ENCODE data around the gene FGFRL1. TPM values are rescaled to one million over a fixed set of nuclear protein-coding genes. Genes with fewer than 3 reads are reported as not detected.

The FGFRL1 gene
- total RNA-seq, 2 donors from 2014 or later, result 38.7 to 50.4 TPM

- peak; percentile 9 for ATAC-seq
- Histone ChIP-seq H3K36me3 (replicated peaks in 1 of 2; ENCODE audit: insufficient read depth in 1 of 2, low read depth in 2 of 2) (no peaks in the 10 kb centered on the region), H3K4me1 (peaks cover 26% of the 10 kb centered on the region), H3K9me3 (no peaks in the 10 kb centered on the region), H3K4me3 (no peak overlapping the region), H3K27ac (no peak overlapping the region), H3K27me3 (peaks cover 0 to 32% of the 10 kb centered on the region in 2 donors)
- WGBS, 2 donors, result 3% methylated on average over 59 of the region's 75 CpGs; no CpG with 5 or more reads in 1 of the 2 donors
- no peak for DNase-seq
- no peak for TF ChIP-seq POLR2A (IDR thresholded peaks at IDR 0.05)
- no peak for TF ChIP-seq CTCF (IDR thresholded peaks at IDR 0.05)
- intact Hi-C loops (cut with DNase I), result no loop called here
These were observed 8.7 kb upstream of the FGFRL1 start for GRCh38 chr4:1002631-1003251.

GRCh38 chr4:1003271-1004070 lies 8.0 kb upstream of the FGFRL1 start:
- H3K27ac ChIP-seq, result no peak overlapping the region
- H3K36me3 ChIP-seq (replicated peaks in 1 of 2; ENCODE audit: insufficient read depth in 1 of 2, low read depth in 2 of 2), result no peaks in the 10 kb centered on the region
- TF ChIP-seq POLR2A (IDR thresholded peaks at IDR 0.05), result no peak
- no peak for TF ChIP-seq CTCF (IDR thresholded peaks at IDR 0.05)
- DNase-seq (no peak), ATAC-seq (no peak)
- no peak overlapping the region for H3K4me3 ChIP-seq
- H3K4me1 ChIP-seq, result peaks cover 20% of the 10 kb centered on the region
- H3K9me3 ChIP-seq, result no peaks in the 10 kb centered on the region
- peaks cover 0 to 26% of the 10 kb centered on the region in 2 donors for H3K27me3 ChIP-seq
- intact Hi-C loops (cut with DNase I), result no loop called here
- 30 to 80% methylated on average over 8 to 59 of the region's 63 CpGs for WGBS, 2 donors

- TF ChIP-seq CTCF (IDR thresholded peaks at IDR 0.05), result no peak
- no peak for TF ChIP-seq POLR2A (IDR thresholded peaks at IDR 0.05)
- Histone ChIP-seq H3K9me3 (no peaks in the 10 kb centered on the region), H3K27ac (no peak overlapping the region), H3K27me3 (peaks cover 0 to 26% of the 10 kb centered on the region in 2 donors), H3K4me1 (peaks cover 24% of the 10 kb centered on the region), H3K36me3 (replicated peaks in 1 of 2; ENCODE audit: insufficient read depth in 1 of 2, low read depth in 2 of 2) (no peaks in the 10 kb centered on the region), H3K4me3 (no peak overlapping the region)
- WGBS, 2 donors, result 73 to 79% methylated on average over 4 to 12 of the region's 13 CpGs
- intact Hi-C loops (cut with DNase I), result no loop called here
- no peak for ATAC-seq
- no peak for DNase-seq
These were observed 7.4 kb upstream of the FGFRL1 start for GRCh38 chr4:1004071-1004418.

GRCh38 chr4:1004557-1005485 lies 6.6 kb upstream of the FGFRL1 start:
- TF ChIP-seq CTCF (IDR thresholded peaks at IDR 0.05) (no peak), POLR2A (IDR thresholded peaks at IDR 0.05) (no peak)
- Histone ChIP-seq H3K27ac (no peak overlapping the region), H3K9me3 (no peaks in the 10 kb centered on the region), H3K36me3 (replicated peaks in 1 of 2; ENCODE audit: insufficient read depth in 1 of 2, low read depth in 2 of 2) (no peaks in the 10 kb centered on the region), H3K4me3 (no peak overlapping the region), H3K27me3 (peaks cover 0 to 26% of the 10 kb centered on the region in 2 donors), H3K4me1 (peaks cover 27% of the 10 kb centered on the region)
- ATAC-seq, result no peak
- intact Hi-C loops (cut with DNase I), result no loop called here
- WGBS, 2 donors, result 78 to 81% methylated on average over 18 to 24 of the region's 25 CpGs
- no peak for DNase-seq
